ENCODE results near the gene RAB17.

RAB17 gene

DNA sequence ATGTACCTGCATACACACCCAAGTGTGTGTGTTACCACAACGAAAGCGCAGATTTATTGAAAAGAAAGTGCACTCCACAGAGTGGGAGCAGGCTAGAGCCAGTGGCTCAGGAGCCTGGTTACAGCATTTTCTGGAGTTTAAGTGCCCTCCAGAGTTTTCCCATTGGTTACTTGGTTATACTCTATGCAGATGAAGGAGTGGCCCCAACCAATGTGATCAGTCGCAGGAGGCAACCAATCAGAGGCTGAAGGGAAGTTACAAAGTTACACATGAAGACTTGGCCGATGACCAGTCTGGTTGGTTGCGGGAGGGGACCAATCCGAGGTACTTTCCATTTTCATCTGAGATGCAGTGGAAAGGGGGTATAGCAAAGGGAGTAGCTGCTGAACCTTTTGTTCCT, 37.6 kb downstream of the RAB17 start:
- Histone ChIP-seq H3K4me2 (ENCODE audit: low read depth, low read length, poor library complexity, severe bottlenecking) (no peak overlapping the region), H3K9me3 (ENCODE audit: insufficient read depth, low read depth, low read length) (0 out of 2 replicates have a peak, but pooled peaks cover 2% of the 10 kb centered on the region), H3K79me2 (ENCODE audit: insufficient read depth, low read length) (no peaks in the 10 kb centered on the region), H3K36me3 (ENCODE audit: insufficient read depth, low read length) (no peaks in the 10 kb centered on the region), H3F3A (ENCODE audit: low read depth) (no peaks in the 10 kb centered on the region), H3K9me2 (replicated peaks; ENCODE audit: low read depth, low read length) (no peaks in the 10 kb centered on the region), H3K27me3 (ENCODE audit: insufficient read depth, low read length, poor library complexity, severe bottlenecking) (no peaks in the 10 kb centered on the region), H4K20me1 (ENCODE audit: insufficient read depth, low read length, poor library complexity, severe bottlenecking) (no peaks in the 10 kb centered on the region), H3K4me3 (ENCODE audit: low read length, poor library complexity, severe bottlenecking) (no peak overlapping the region), H3K9ac (ENCODE audit: low read depth, low read length, poor library complexity, severe bottlenecking) (no peak overlapping the region), H3K4me1 (ENCODE audit: insufficient read depth, low read length, poor library complexity, severe bottlenecking) (no peaks in the 10 kb centered on the region), H2AFZ (ENCODE audit: low read length) (no peak overlapping the region)
- TF ChIP-seq EZH2phosphoT487 (IDR thresholded peaks at IDR 0.05; ENCODE audit: borderline replicate concordance), result no peak
- TF ChIP-seq, protein P1, sequence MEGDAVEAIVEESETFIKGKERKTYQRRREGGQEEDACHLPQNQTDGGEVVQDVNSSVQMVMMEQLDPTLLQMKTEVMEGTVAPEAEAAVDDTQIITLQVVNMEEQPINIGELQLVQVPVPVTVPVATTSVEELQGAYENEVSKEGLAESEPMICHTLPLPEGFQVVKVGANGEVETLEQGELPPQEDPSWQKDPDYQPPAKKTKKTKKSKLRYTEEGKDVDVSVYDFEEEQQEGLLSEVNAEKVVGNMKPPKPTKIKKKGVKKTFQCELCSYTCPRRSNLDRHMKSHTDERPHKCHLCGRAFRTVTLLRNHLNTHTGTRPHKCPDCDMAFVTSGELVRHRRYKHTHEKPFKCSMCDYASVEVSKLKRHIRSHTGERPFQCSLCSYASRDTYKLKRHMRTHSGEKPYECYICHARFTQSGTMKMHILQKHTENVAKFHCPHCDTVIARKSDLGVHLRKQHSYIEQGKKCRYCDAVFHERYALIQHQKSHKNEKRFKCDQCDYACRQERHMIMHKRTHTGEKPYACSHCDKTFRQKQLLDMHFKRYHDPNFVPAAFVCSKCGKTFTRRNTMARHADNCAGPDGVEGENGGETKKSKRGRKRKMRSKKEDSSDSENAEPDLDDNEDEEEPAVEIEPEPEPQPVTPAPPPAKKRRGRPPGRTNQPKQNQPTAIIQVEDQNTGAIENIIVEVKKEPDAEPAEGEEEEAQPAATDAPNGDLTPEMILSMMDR (conservative IDR thresholded peaks at IDR 0.05; ENCODE audit: low read length), result no peak

- H3K4me3 ChIP-seq (ENCODE audit: low read length, poor library complexity, severe bottlenecking), result no peak overlapping the region
- H3K79me2 ChIP-seq (ENCODE audit: insufficient read depth, low read length), result no peaks in the 10 kb centered on the region
- H4K20me1 ChIP-seq (ENCODE audit: insufficient read depth, low read length, poor library complexity, severe bottlenecking), result no peaks in the 10 kb centered on the region
- no peak overlapping the region for H3K9ac ChIP-seq (ENCODE audit: low read depth, low read length, poor library complexity, severe bottlenecking)
- 0 out of 2 replicates have a peak, but pooled peaks cover 2% of the 10 kb centered on the region for H3K9me3 ChIP-seq (ENCODE audit: insufficient read depth, low read depth, low read length)
- H3K9me2 ChIP-seq (replicated peaks; ENCODE audit: low read depth, low read length), result no peaks in the 10 kb centered on the region
- no peaks in the 10 kb centered on the region for H3K36me3 ChIP-seq (ENCODE audit: insufficient read depth, low read length)
- TF ChIP-seq, protein P1 (conservative IDR thresholded peaks at IDR 0.05; ENCODE audit: low read length), result no peak
- no peaks in the 10 kb centered on the region for H3K27me3 ChIP-seq (ENCODE audit: insufficient read depth, low read length, poor library complexity, severe bottlenecking)
- no peaks in the 10 kb centered on the region for H3K4me1 ChIP-seq (ENCODE audit: insufficient read depth, low read length, poor library complexity, severe bottlenecking)
- H3F3A ChIP-seq (ENCODE audit: low read depth), result no peaks in the 10 kb centered on the region
- no peak overlapping the region for H2AFZ ChIP-seq (ENCODE audit: low read length)
- no peak overlapping the region for H3K4me2 ChIP-seq (ENCODE audit: low read depth, low read length, poor library complexity, severe bottlenecking)
Observed at GRCh38 chr2:237551071-237551574, 39.4 kb downstream of the RAB17 start.

- no peaks in the 10 kb centered on the region for H3K27me3 ChIP-seq (ENCODE audit: insufficient read depth, low read length, poor library complexity, severe bottlenecking)
- no peaks in the 10 kb centered on the region for H3K4me1 ChIP-seq (ENCODE audit: insufficient read depth, low read length, poor library complexity, severe bottlenecking)
- H2AFZ ChIP-seq (ENCODE audit: low read length), result no peak overlapping the region
- no peak overlapping the region for H3K4me3 ChIP-seq (ENCODE audit: low read length, poor library complexity, severe bottlenecking)
- H4K20me1 ChIP-seq (ENCODE audit: insufficient read depth, low read length, poor library complexity, severe bottlenecking), result no peaks in the 10 kb centered on the region
- H3F3A ChIP-seq (ENCODE audit: low read depth), result no peaks in the 10 kb centered on the region
- H3K9me2 ChIP-seq (replicated peaks; ENCODE audit: low read depth, low read length), result no peaks in the 10 kb centered on the region
- H3K4me2 ChIP-seq (ENCODE audit: low read depth, low read length, poor library complexity, severe bottlenecking), result no peak overlapping the region
- TF ChIP-seq EZH2phosphoT487 (IDR thresholded peaks at IDR 0.05; ENCODE audit: borderline replicate concordance), result no peak
- TF ChIP-seq, protein P1 (conservative IDR thresholded peaks at IDR 0.05; ENCODE audit: low read length), result no peak
- no peaks in the 10 kb centered on the region for H3K36me3 ChIP-seq (ENCODE audit: insufficient read depth, low read length)
- H3K9ac ChIP-seq (ENCODE audit: low read depth, low read length, poor library complexity, severe bottlenecking), result no peak overlapping the region
- H3K79me2 ChIP-seq (ENCODE audit: insufficient read depth, low read length), result no peaks in the 10 kb centered on the region
- no peaks in the 10 kb centered on the region for H3K9me3 ChIP-seq (ENCODE audit: insufficient read depth, low read depth, low read length)
Observed at GRCh38 chr2:237549643-237550415, 40.7 kb downstream of the RAB17 start.
